H1 (cell line): ENCODE data around the gene BCL11A. TPM values are rescaled to one million over a fixed set of nuclear protein-coding genes. Genes with fewer than 3 reads are reported as not detected.

Experiments used
- CTCF ChIA-PET: fragments of 300-600 bp; sonication (Branson Sonifier 250); formaldehyde crosslinking; loops from one replicate; lab custom pipeline; 2021; ENCODE audit not compliant: partially characterized antibody; lab: Charles Lee
- POLR2A ChIA-PET: fragments of 300-600 bp; sonication (Branson Sonifier 250); formaldehyde crosslinking; loops from one replicate; lab custom pipeline; 2021; ENCODE audit warnings: inconsistent platforms; ENCODE audit not compliant: partially characterized antibody; lab: Charles Lee
- DNase-seq, 2 experiments: peaks; one replicate each; pipeline versions ENCODE4 v3.0.0 to v3.0.0-alpha.2; 2010 to 2022; ENCODE audit warnings: low spot score in 2 of 2, low read depth in 1 of 2, mixed read lengths in 1 of 2
- FAIRE-seq: peaks from 2 replicates; lab custom pipeline; 2011; peaks lifted over from hg19 to GRCh38; lab: Jason Lieb, UNC
- H2AFZ ChIP-seq: 2 replicates; pipeline ENCODE4 v1.8.1; 2012; ENCODE audit warnings: low read length, inconsistent platforms
- H2AK5ac ChIP-seq: 2 replicates; pipeline ENCODE4 v1.6.1; 2013; ENCODE audit warnings: low read depth, low read length
- H2BK120ac ChIP-seq: replicated peaks from 2 replicates; pipeline ENCODE3; 2013; ENCODE audit warnings: low read depth, low read length, inconsistent platforms
- H2BK12ac ChIP-seq: 2 replicates; pipeline ENCODE4 v1.6.1; 2013; ENCODE audit warnings: low read depth, low read length
- H2BK15ac ChIP-seq: 2 replicates; pipeline ENCODE4 v1.6.1; 2013; ENCODE audit warnings: low read length
- H2BK20ac ChIP-seq: 2 replicates; pipeline ENCODE4 v1.6.1; 2013; ENCODE audit warnings: low read length
- H2BK5ac ChIP-seq: 2 replicates; pipeline ENCODE4 v1.6.1; 2013; ENCODE audit warnings: low read depth, low read length
- H3K14ac ChIP-seq: 2 replicates; pipeline ENCODE4 v1.6.1; 2013; ENCODE audit warnings: inconsistent platforms; ENCODE audit not compliant: insufficient read length
- H3K18ac ChIP-seq: 2 replicates; pipeline ENCODE4 v1.6.1; 2013; ENCODE audit warnings: low read length; ENCODE audit errors: extremely low read depth
- H3K23ac ChIP-seq: 2 replicates; pipeline ENCODE4 v1.6.1; 2013; ENCODE audit warnings: inconsistent platforms; ENCODE audit not compliant: insufficient read length
- H3K23me2 ChIP-seq: 2 replicates; pipeline ENCODE4 v1.6.1; 2013; ENCODE audit warnings: low read depth, low read length
- H3K27ac ChIP-seq: 2 replicates; pipeline ENCODE4 v1.6.1; 2011; ENCODE audit warnings: low read depth, low read length, inconsistent platforms
- H3K27me3 ChIP-seq, 4 experiments: replicated peaks in 1 of 4; 1 replicate in 1 of 4; 2 replicates in 3 of 4; pipeline versions ENCODE4 v1.6.1 to v1.8.1; 2011 to 2013; ENCODE audit warnings: low read length in 3 of 4, mild to moderate bottlenecking in 3 of 4, inconsistent platforms in 2 of 4, mixed read lengths in 2 of 4, moderate library complexity in 1 of 4; ENCODE audit not compliant: control insufficient read depth in 3 of 4, insufficient read depth in 3 of 4; ENCODE audit errors: extremely low read depth in 1 of 4
- H3K36me3 ChIP-seq, 4 experiments: 2 replicates each; pipeline versions ENCODE4 v1.6.1 to v1.8.1; 2011 to 2013; ENCODE audit warnings: mild to moderate bottlenecking in 4 of 4, low read length in 3 of 4, moderate library complexity in 2 of 4, control low read depth in 1 of 4, inconsistent platforms in 1 of 4; ENCODE audit not compliant: insufficient read depth in 4 of 4, control insufficient read depth in 2 of 4
- H3K4ac ChIP-seq: replicated peaks from 2 replicates; pipeline ENCODE3; 2013; ENCODE audit warnings: low read length, low read depth, mixed read lengths, inconsistent platforms; ENCODE audit not compliant: insufficient read length
- H3K4me1 ChIP-seq, 4 experiments: replicated peaks in 1 of 4; 1 replicate in 1 of 4; 2 replicates in 3 of 4; pipeline versions ENCODE4 v1.6.1 to v1.8.1; 2011 to 2013; ENCODE audit warnings: low read length in 3 of 4, inconsistent platforms in 2 of 4, mixed read lengths in 1 of 4; ENCODE audit not compliant: insufficient read depth in 4 of 4, control insufficient read depth in 3 of 4
- H3K4me2 ChIP-seq, 2 experiments: 2 replicates each; pipeline versions ENCODE4 v1.6.1 to v1.8.1; 2011 to 2013; ENCODE audit warnings: low read depth in 2 of 2, low read length in 2 of 2, control low read depth in 1 of 2, inconsistent platforms in 1 of 2, mild to moderate bottlenecking in 1 of 2; ENCODE audit not compliant: insufficient read depth in 1 of 2
- H3K4me3 ChIP-seq, 4 experiments: fragments of 200-600, 300-600 bp in 1 of 4; sonication (generic), shearing (Covaris generic), sonication (Bioruptor Twin) in 1 of 4; 2 replicates each; pipeline versions ENCODE4 v1.5.1 to v1.8.1; 2011 to 2016; ENCODE audit warnings: low read length in 4 of 4, low read depth in 3 of 4, control low read depth in 2 of 4, inconsistent platforms in 2 of 4, mild to moderate bottlenecking in 2 of 4, mixed read lengths in 1 of 4, moderate library complexity in 1 of 4; ENCODE audit not compliant: insufficient read depth in 2 of 4; ENCODE audit errors: extremely low read depth in 1 of 4
- H3K56ac ChIP-seq: replicated peaks from 2 replicates; pipeline ENCODE3; 2013; ENCODE audit warnings: low read depth, mild to moderate bottlenecking, mixed read lengths, low read length, inconsistent platforms; ENCODE audit not compliant: insufficient read length
- H3K79me1 ChIP-seq: 2 replicates; pipeline ENCODE4 v1.6.1; 2013; ENCODE audit warnings: low read depth, low read length, control low read depth
- H3K79me2 ChIP-seq, 2 experiments: 2 replicates each; pipeline versions ENCODE4 v1.6.1 to v1.8.1; 2012 to 2013; ENCODE audit warnings: low read length in 2 of 2, mild to moderate bottlenecking in 2 of 2, inconsistent platforms in 1 of 2; ENCODE audit not compliant: insufficient read depth in 2 of 2, control insufficient read depth in 1 of 2
- H3K9ac ChIP-seq, 4 experiments: replicated peaks in 1 of 4; 1 replicate in 1 of 4; 2 replicates in 3 of 4; pipeline versions ENCODE4 v1.6.1 to v1.8.1; 2011 to 2013; ENCODE audit warnings: low read depth in 3 of 4, low read length in 3 of 4, control low read depth in 2 of 4, mild to moderate bottlenecking in 2 of 4, moderate library complexity in 2 of 4, inconsistent platforms in 1 of 4; ENCODE audit errors: extremely low read depth in 1 of 4
- H3K9me3 ChIP-seq, 2 experiments: 2 replicates each; pipeline versions ENCODE4 v1.6.1 to v1.8.1; 2012 to 2013; ENCODE audit warnings: mild to moderate bottlenecking in 2 of 2, moderate library complexity in 2 of 2, control low read depth in 1 of 2, inconsistent platforms in 1 of 2, low read depth in 1 of 2, low read length in 1 of 2, mixed read lengths in 1 of 2; ENCODE audit not compliant: insufficient read depth in 2 of 2
- H4K20me1 ChIP-seq, 2 experiments: replicated peaks in 1 of 2; 2 replicates each; pipeline versions ENCODE3 to v1.8.1; 2011 to 2013; ENCODE audit warnings: inconsistent platforms in 2 of 2, low read length in 2 of 2, mild to moderate bottlenecking in 1 of 2; ENCODE audit not compliant: insufficient read depth in 2 of 2, control insufficient read depth in 1 of 2
- H4K5ac ChIP-seq: 2 replicates; pipeline ENCODE4 v1.6.1; 2013; ENCODE audit warnings: low read length, low read depth, mixed read lengths, inconsistent platforms; ENCODE audit not compliant: insufficient read length
- H4K8ac ChIP-seq: 2 replicates; pipeline ENCODE4 v1.8.0; 2013; ENCODE audit warnings: mild to moderate bottlenecking, moderate library complexity, low read length, inconsistent platforms; ENCODE audit not compliant: insufficient read depth; ENCODE audit errors: extremely low read depth
- H4K91ac ChIP-seq: replicated peaks from 2 replicates; pipeline ENCODE3; 2013; ENCODE audit warnings: low read length, mixed read lengths, inconsistent platforms; ENCODE audit not compliant: insufficient read length
- JUND ChIP-seq: IDR thresholded peaks from 2 replicates; pipeline ENCODE4 v1.6.1; 2011; ENCODE audit warnings: mild to moderate bottlenecking, improper control_type of control experiment, low read length
- POU5F1 ChIP-seq: IDR thresholded peaks from 2 replicates; pipeline ENCODE4 v1.6.1; 2011; ENCODE audit warnings: low read depth, mild to moderate bottlenecking, low read length, moderate library complexity
- WGBS, 2 experiments: shearing (Covaris generic) in 1 of 2; methylation state at CpG; one replicate each; pipeline versions ENCODE4 v1.1.6 to v1.1.7; 2013 to 2015; ENCODE audit warnings: low lambda C conversion rate in 2 of 2, mixed read lengths in 2 of 2, inconsistent platforms in 1 of 2, low coverage in 1 of 2, missing lambda C conversion rate in 1 of 2; ENCODE audit not compliant: insufficient replicate concordance in 2 of 2, insufficient coverage in 1 of 2, insufficient read length in 1 of 2; ENCODE audit errors: extremely low coverage in 1 of 2, missing lambda C conversion rate in 1 of 2; 5-methylcytosine and 5-hydroxymethylcytosine counted together
- polyA plus RNA-seq, 7 experiments: library from polyadenylated mRNA; depleted of rRNA in 3 of 7; stranded (reverse) in 5 of 7; unstranded in 2 of 7; fragments of >200 nt in 5 of 7; fragments of 200-250 nt in 2 of 7; gene quantifications; 1 replicate in 5 of 7; 2 replicates in 1 of 7; 4 replicates in 1 of 7; pipeline versions ENCODE4 v1.2.1 to v1.2.3, GENCODE V29; 2011 to 2013; ENCODE audit warnings: missing spikeins in 2 of 7, mixed read lengths in 2 of 7
- total RNA-seq: library from RNA; stranded (reverse); fragmentation: NEBNext Ultra II Directional; extraction: Animal tissue kit (Norgen Biotek cat#: 25700); gene quantifications from 2 replicates; pipeline ENCODE4 v1.2.1, GENCODE V29; 2021

Gene BCL11A
- total and polyA plus RNA-seq, 2 of the 8 experiments (the other 6 are each of a cell fraction or from before 2014, with no cell fraction given), result 11.9 to 59.3 TPM

GRCh38 chr2:60539140-60539539 is 14.3 kb downstream of the BCL11A start:
- Histone ChIP-seq H3K4me3 (0 out of 8 replicates have a peak overlapping the region, but pooled peaks of 1 of the 4 experiments have one; percentile 1), H2BK15ac (no peak overlapping the region), H2BK20ac (no peak overlapping the region), H3K27me3 (peaks cover 0 to 1% (median 0%) of the 10 kb centered on the region in 4 experiments; a peak in 1 of 7 replicates), H3K4me2 (peak overlapping the region; percentile 31 to 36; a peak in 3 of 4 replicates), H3K4me1 (peaks cover 15 to 32% (median 29%) of the 10 kb centered on the region in 4 experiments), H3K36me3 (peaks cover 0 to 46% (median 7%) of the 10 kb centered on the region in 4 experiments; a peak in 5 of 8 replicates), H3K27ac (no peak overlapping the region), H3K4ac (no peak overlapping the region), H3K14ac (no peak overlapping the region), H3K9me3 (no peaks in the 10 kb centered on the region), H4K8ac (no peak overlapping the region), H3K79me2 (peaks cover 1 to 99% of the 10 kb centered on the region in 2 experiments), H2AFZ (no peak overlapping the region), H2BK5ac (no peak overlapping the region), H4K5ac (no peak overlapping the region), H2BK120ac (no peak overlapping the region), H3K23me2 (no peaks in the 10 kb centered on the region), H3K18ac (no peak overlapping the region), H4K20me1 (peaks cover 18 to 25% of the 10 kb centered on the region in 2 experiments), H2AK5ac (no peak overlapping the region), H3K79me1 (peaks cover 9% of the 10 kb centered on the region; the same call in 1 of the 2 replicates), H3K23ac (no peak overlapping the region), H4K91ac (no peak overlapping the region), H2BK12ac (no peak overlapping the region), H3K56ac (no peak overlapping the region), H3K9ac (no peak overlapping the region)
- FAIRE-seq (no peak), DNase-seq (no peak)
- ChIA-PET CTCF (interaction anchor here (0.6 to 3.9 kb wide), 12 partner anchors 9 to 245 kb away, joined by 3 to 11 read pairs (median 4); no protein-coding TSS in a partner anchor), POLR2A (interaction anchor here (0.8 to 4.7 kb wide), 4 partner anchors 11 to 20 kb away, joined by 3 to 31 read pairs (median 4); no protein-coding TSS in a partner anchor)
- 36% methylated on average over 5 of the region's 5 CpGs; no CpG with 5 or more reads in 1 of the 2 experiments for WGBS, 2 experiments
- TF ChIP-seq JUND (0 out of 2 replicates have a peak, but pooled peaks have one; percentile 6), POU5F1 (no peak)
